PC-3 (cell line): ENCODE data around the gene MLKL.

Experiments
- CTCF ChIP-seq: fragments of 300-600 bp; sonication (generic); conservative IDR thresholded peaks from 2 replicates; pipeline ENCODE4 v1.5.1; 2017; ENCODE audit warnings: antibody characterized with exemption, low read depth, mild to moderate bottlenecking, low read length
- EZH2 ChIP-seq: fragments of 300-600 bp; sonication (generic); IDR thresholded peaks from one replicate; pipeline ENCODE4 v1.6.1; 2017; ENCODE audit warnings: antibody characterized with exemption, mild to moderate bottlenecking, low read length; ENCODE audit not compliant: unreplicated experiment

DNA sequence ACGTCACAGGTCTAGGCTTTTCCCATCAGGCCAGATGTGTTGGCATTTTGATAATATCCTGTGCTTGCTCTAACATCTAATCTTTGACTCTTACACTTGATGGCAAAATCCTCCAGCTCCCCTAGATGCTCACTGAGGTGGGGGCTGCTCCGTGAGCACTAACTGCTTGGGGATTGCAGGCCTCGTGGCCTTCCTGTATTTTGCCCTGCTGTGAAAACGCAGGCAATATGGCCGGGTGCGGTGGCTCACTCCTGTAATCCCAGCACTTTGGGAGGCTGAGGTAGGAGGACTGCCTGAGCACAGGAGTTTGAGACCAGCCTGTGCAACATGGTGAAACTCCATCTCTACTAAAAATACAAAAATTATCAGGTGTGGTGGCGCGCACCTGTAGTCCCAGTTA lies 9.7 kb upstream of the MLKL start:
- TF ChIP-seq CTCF, result no peak
- TF ChIP-seq EZH2, result no peak
